HEK293 (cell line): ENCODE results near the gene DCANP1.

Experiments used
- IKZF3 ChIP-seq: fragments of 450-650 bp; IDR thresholded peaks from 2 replicates; pipeline ENCODE4 v1.5.0; 2018; ENCODE audit warnings: missing biosample characterization, mild to moderate bottlenecking, missing genetic modification characterization, moderate library complexity
- MEIS1 ChIP-seq: sonication (generic); formaldehyde crosslinking; IDR thresholded peaks from 2 replicates; pipeline ENCODE4 v1.8.1; 2022; ENCODE audit warnings: missing genetic modification reagents, mild to moderate bottlenecking, borderline replicate concordance
- WT1 ChIP-seq: fragments of 450-650 bp; formaldehyde crosslinking; IDR thresholded peaks from 2 replicates; pipeline ENCODE4 v1.5.1; 2016; ENCODE audit warnings: missing biosample characterization, missing genetic modification characterization
- ZBTB48 ChIP-seq: fragments of 450-650 bp; formaldehyde crosslinking; IDR thresholded peaks from 2 replicates; pipeline ENCODE4 v1.5.1; 2016; ENCODE audit warnings: missing biosample characterization, missing genetic modification characterization
- ZBTB8A ChIP-seq: fragments of 450-650 bp; formaldehyde crosslinking; IDR thresholded peaks from 2 replicates; pipeline ENCODE4 v1.5.1; 2016; ENCODE audit warnings: missing biosample characterization, missing genetic modification characterization
- ZFP41 ChIP-seq: fragments of 450-650 bp; formaldehyde crosslinking; IDR thresholded peaks from 2 replicates; pipeline ENCODE4 v1.5.1; 2016; ENCODE audit warnings: missing biosample characterization, missing genetic modification characterization, borderline replicate concordance
- ZFP69B ChIP-seq: fragments of 450-650 bp; formaldehyde crosslinking; IDR thresholded peaks from 2 replicates; pipeline ENCODE4 v1.5.1; 2016; ENCODE audit warnings: missing biosample characterization, missing genetic modification characterization
- ZNF112 ChIP-seq: fragments of 450-650 bp; formaldehyde crosslinking; IDR thresholded peaks from 2 replicates; pipeline ENCODE4 v1.5.0; 2017; ENCODE audit warnings: missing biosample characterization, missing genetic modification characterization
- ZNF292 ChIP-seq: fragments of 450-650 bp; formaldehyde crosslinking; IDR thresholded peaks from 2 replicates; pipeline ENCODE4 v1.5.1; 2016; ENCODE audit warnings: low read depth, missing biosample characterization, missing genetic modification characterization, borderline replicate concordance
- ZNF302 ChIP-seq: fragments of 450-650 bp; formaldehyde crosslinking; IDR thresholded peaks from 2 replicates; pipeline ENCODE4 v1.5.1; 2016; ENCODE audit warnings: missing biosample characterization, missing genetic modification characterization, low read depth
- ZNF366 ChIP-seq: fragments of 450-650 bp; formaldehyde crosslinking; conservative IDR thresholded peaks from 2 replicates; pipeline ENCODE4 v1.5.1; 2016; ENCODE audit warnings: missing biosample characterization, missing genetic modification characterization
- ZNF37A ChIP-seq: fragments of 450-650 bp; IDR thresholded peaks from 2 replicates; pipeline ENCODE4 v1.5.1; 2018; ENCODE audit warnings: missing biosample characterization, missing genetic modification characterization
- ZNF48 ChIP-seq: fragments of 450-650 bp; formaldehyde crosslinking; IDR thresholded peaks from 2 replicates; pipeline ENCODE4 v1.5.1; 2016; ENCODE audit warnings: missing biosample characterization, missing genetic modification characterization
- ZNF521 ChIP-seq: fragments of 450-650 bp; formaldehyde crosslinking; IDR thresholded peaks from 2 replicates; pipeline ENCODE4 v1.5.1; 2017; ENCODE audit warnings: missing biosample characterization, mild to moderate bottlenecking, missing genetic modification characterization
- ZNF561 ChIP-seq: fragments of 450-650 bp; IDR thresholded peaks from 2 replicates; pipeline ENCODE4 v1.5.1; 2018; ENCODE audit warnings: missing biosample characterization, missing genetic modification characterization, borderline replicate concordance
- ZNF658 ChIP-seq: fragments of 450-650 bp; formaldehyde crosslinking; IDR thresholded peaks from 2 replicates; pipeline ENCODE4; 2016; ENCODE audit warnings: missing biosample characterization, missing genetic modification characterization
- ZXDB ChIP-seq: fragments of 450-650 bp; formaldehyde crosslinking; IDR thresholded peaks from 2 replicates; pipeline ENCODE4 v1.5.1; 2016; ENCODE audit warnings: missing biosample characterization, missing genetic modification characterization
- TF ChIP-seq, protein P1 (sequence below): fragments of 450-650 bp; formaldehyde crosslinking; IDR thresholded peaks from 2 replicates; pipeline ENCODE4 v1.5.1; 2017; ENCODE audit warnings: missing biosample characterization, missing genetic modification characterization
- TF ChIP-seq, protein P2 (sequence below): fragments of 450-650 bp; formaldehyde crosslinking; IDR thresholded peaks from 2 replicates; pipeline ENCODE4 v1.5.1; 2016; ENCODE audit warnings: missing biosample characterization, missing genetic modification characterization
- TF ChIP-seq, protein P3 (sequence below): fragments of 450-650 bp; formaldehyde crosslinking; IDR thresholded peaks from 2 replicates; pipeline ENCODE4 v1.5.1; 2017; ENCODE audit warnings: missing biosample characterization, mild to moderate bottlenecking, missing genetic modification characterization, moderate library complexity
- TF ChIP-seq, protein P4 (sequence below): fragments of 450-650 bp; formaldehyde crosslinking; IDR thresholded peaks from 2 replicates; pipeline ENCODE4 v1.5.1; 2016; ENCODE audit warnings: missing biosample characterization, missing genetic modification characterization
- TF ChIP-seq, protein P5 (sequence below): fragments of 450-650 bp; formaldehyde crosslinking; IDR thresholded peaks from 2 replicates; pipeline ENCODE4 v1.5.1; 2016; ENCODE audit warnings: missing biosample characterization, missing genetic modification characterization

Gene DCANP1

DNA sequence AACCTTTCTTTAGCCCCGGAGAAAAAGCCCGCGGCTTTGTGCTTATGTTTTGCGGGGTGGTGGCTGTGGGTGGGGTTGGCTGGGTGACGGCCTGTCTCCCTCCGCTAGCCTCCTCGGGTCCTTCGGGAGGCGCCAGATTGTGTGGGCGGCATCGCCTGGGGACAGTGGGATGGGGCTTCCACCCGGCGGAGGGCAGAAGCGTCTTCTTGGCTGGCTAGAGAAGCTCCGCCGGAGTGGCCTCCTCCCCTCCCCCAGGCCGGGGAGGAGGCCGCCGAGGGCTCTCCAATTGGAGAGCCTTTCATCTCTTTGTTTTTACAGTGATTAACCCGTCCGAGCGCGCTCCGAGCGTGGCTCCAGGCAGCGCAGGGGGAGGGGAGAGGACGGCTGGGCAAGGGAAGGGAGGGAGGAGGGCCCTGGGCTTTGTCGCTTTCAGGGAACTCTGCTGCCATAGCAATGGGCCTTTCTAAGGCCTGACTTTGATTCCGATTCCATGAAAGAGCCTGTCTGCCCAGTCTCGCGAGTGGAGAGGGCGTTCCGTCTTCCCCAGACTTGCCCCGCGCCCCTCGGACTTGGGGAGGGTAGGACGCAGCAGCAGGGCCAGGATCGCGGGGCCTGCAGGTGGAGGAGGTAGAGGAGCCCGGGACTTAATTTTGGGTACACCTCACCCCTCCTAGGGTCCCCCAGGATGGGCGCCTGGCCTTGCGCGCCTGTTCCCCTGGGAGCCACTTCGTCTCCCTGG, 41.7 kb upstream of the DCANP1 start (continued):
- TF ChIP-seq ZNF521 (tag by site-specific recombination) (no peak), ZNF658 (no peak), ZNF37A (tag by site-specific recombination) (no peak), ZFP69B (tag by site-specific recombination) (no peak), ZXDB (no peak), ZNF292 (tag by site-specific recombination) (no peak), IKZF3 (tag by site-specific recombination) (peak; percentile 76), ZNF561 (peak; percentile 88; the same call in 1 of the 2 replicates), ZNF302 (no peak), ZBTB48 (tag by site-specific recombination) (no peak; the same call in 1 of the 2 replicates), MEIS1 (CRISPR knock-in tag) (no peak), ZBTB8A (tag by site-specific recombination) (peak; percentile 84), WT1 (tag by site-specific recombination) (peak; percentile 80), ZNF366 (tag by site-specific recombination) (peak; percentile 43; the same call in 1 of the 2 replicates), ZFP41 (tag by site-specific recombination) (no peak), ZNF112 (no peak), ZNF48 (tag by site-specific recombination) (no peak)
- TF ChIP-seq, protein P1, sequence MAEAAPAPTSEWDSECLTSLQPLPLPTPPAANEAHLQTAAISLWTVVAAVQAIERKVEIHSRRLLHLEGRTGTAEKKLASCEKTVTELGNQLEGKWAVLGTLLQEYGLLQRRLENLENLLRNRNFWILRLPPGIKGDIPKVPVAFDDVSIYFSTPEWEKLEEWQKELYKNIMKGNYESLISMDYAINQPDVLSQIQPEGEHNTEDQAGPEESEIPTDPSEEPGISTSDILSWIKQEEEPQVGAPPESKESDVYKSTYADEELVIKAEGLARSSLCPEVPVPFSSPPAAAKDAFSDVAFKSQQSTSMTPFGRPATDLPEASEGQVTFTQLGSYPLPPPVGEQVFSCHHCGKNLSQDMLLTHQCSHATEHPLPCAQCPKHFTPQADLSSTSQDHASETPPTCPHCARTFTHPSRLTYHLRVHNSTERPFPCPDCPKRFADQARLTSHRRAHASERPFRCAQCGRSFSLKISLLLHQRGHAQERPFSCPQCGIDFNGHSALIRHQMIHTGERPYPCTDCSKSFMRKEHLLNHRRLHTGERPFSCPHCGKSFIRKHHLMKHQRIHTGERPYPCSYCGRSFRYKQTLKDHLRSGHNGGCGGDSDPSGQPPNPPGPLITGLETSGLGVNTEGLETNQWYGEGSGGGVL (tag by site-specific recombination), result peak; percentile 51
- TF ChIP-seq, protein P2, sequence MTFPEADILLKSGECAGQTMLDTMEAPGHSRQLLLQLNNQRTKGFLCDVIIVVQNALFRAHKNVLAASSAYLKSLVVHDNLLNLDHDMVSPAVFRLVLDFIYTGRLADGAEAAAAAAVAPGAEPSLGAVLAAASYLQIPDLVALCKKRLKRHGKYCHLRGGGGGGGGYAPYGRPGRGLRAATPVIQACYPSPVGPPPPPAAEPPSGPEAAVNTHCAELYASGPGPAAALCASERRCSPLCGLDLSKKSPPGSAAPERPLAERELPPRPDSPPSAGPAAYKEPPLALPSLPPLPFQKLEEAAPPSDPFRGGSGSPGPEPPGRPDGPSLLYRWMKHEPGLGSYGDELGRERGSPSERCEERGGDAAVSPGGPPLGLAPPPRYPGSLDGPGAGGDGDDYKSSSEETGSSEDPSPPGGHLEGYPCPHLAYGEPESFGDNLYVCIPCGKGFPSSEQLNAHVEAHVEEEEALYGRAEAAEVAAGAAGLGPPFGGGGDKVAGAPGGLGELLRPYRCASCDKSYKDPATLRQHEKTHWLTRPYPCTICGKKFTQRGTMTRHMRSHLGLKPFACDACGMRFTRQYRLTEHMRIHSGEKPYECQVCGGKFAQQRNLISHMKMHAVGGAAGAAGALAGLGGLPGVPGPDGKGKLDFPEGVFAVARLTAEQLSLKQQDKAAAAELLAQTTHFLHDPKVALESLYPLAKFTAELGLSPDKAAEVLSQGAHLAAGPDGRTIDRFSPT (tag by site-specific recombination), result no peak
- TF ChIP-seq, protein P3, sequence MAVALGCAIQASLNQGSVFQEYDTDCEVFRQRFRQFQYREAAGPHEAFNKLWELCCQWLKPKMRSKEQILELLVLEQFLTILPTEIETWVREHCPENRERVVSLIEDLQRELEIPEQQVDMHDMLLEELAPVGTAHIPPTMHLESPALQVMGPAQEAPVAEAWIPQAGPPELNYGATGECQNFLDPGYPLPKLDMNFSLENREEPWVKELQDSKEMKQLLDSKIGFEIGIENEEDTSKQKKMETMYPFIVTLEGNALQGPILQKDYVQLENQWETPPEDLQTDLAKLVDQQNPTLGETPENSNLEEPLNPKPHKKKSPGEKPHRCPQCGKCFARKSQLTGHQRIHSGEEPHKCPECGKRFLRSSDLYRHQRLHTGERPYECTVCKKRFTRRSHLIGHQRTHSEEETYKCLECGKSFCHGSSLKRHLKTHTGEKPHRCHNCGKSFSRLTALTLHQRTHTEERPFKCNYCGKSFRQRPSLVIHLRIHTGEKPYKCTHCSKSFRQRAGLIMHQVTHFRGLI (tag by site-specific recombination), result 0 out of 2 replicates have a peak, but pooled peaks have one; percentile 21
- TF ChIP-seq, protein P4, sequence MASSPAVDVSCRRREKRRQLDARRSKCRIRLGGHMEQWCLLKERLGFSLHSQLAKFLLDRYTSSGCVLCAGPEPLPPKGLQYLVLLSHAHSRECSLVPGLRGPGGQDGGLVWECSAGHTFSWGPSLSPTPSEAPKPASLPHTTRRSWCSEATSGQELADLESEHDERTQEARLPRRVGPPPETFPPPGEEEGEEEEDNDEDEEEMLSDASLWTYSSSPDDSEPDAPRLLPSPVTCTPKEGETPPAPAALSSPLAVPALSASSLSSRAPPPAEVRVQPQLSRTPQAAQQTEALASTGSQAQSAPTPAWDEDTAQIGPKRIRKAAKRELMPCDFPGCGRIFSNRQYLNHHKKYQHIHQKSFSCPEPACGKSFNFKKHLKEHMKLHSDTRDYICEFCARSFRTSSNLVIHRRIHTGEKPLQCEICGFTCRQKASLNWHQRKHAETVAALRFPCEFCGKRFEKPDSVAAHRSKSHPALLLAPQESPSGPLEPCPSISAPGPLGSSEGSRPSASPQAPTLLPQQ (tag by site-specific recombination), result no peak
- TF ChIP-seq, protein P5, sequence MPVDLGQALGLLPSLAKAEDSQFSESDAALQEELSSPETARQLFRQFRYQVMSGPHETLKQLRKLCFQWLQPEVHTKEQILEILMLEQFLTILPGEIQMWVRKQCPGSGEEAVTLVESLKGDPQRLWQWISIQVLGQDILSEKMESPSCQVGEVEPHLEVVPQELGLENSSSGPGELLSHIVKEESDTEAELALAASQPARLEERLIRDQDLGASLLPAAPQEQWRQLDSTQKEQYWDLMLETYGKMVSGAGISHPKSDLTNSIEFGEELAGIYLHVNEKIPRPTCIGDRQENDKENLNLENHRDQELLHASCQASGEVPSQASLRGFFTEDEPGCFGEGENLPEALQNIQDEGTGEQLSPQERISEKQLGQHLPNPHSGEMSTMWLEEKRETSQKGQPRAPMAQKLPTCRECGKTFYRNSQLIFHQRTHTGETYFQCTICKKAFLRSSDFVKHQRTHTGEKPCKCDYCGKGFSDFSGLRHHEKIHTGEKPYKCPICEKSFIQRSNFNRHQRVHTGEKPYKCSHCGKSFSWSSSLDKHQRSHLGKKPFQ (tag by site-specific recombination), result no peak
